IMR-90 (cell line): Measurements from ENCODE around the gene RPRML. TPM values are rescaled to one million over a fixed set of nuclear protein-coding genes. Genes with fewer than 3 reads are reported as not detected.

Source experiments
- ATAC-seq: fragments of 200-7000 bp; cut with Tn5 transposase; 2 replicates; pipeline ENCODE4 v1.9.1; 2020; ENCODE audit warnings: low read depth, mild to moderate bottlenecking, moderate library complexity
- BruUV-seq: library from RNA; stranded (reverse); fragments of 400-500 nt; replicated peaks from 2 replicates; lab custom pipeline; 2021; lab: Mats Ljungman, UMichigan
- CTCF ChIA-PET: fragments of 300-600 bp; formaldehyde crosslinking; extraction: SDS; loops from one replicate; lab custom pipeline; 2021; ENCODE audit warnings: antibody characterized with exemption; lab: Yijun Ruan, JAX
- POLR2A ChIA-PET: fragments of 300-600 bp; sonication (Branson Sonifier 250); formaldehyde crosslinking; loops from one replicate; lab custom pipeline; 2022; ENCODE audit warnings: antibody characterized with exemption; ENCODE audit not compliant: unreplicated experiment; lab: Charles Lee
- DNase-seq: peaks from one replicate; pipeline ENCODE4 v3.0.0; 2013
- H2AFZ ChIP-seq: replicated peaks from 2 replicates; pipeline ENCODE3; 2013; ENCODE audit warnings: low read length, mild to moderate bottlenecking; ENCODE audit not compliant: poor library complexity
- H2AK5ac ChIP-seq: 2 replicates; pipeline ENCODE4 v1.6.1; 2013; ENCODE audit warnings: low read depth, low read length, inconsistent platforms
- H2AK9ac ChIP-seq: replicated peaks from 2 replicates; pipeline ENCODE3; 2013; ENCODE audit warnings: mild to moderate bottlenecking, low read depth, low read length, moderate library complexity; ENCODE audit not compliant: poor library complexity
- H2BK120ac ChIP-seq: 2 replicates; pipeline ENCODE4 v1.6.1; 2013; ENCODE audit warnings: low read depth, low read length, inconsistent platforms
- H2BK15ac ChIP-seq: 3 replicates; pipeline ENCODE4 v1.6.1; 2013; ENCODE audit warnings: low read depth, low read length, inconsistent platforms
- H2BK20ac ChIP-seq: 2 replicates; pipeline ENCODE4 v1.6.1; 2013; ENCODE audit warnings: low read depth, mild to moderate bottlenecking, inconsistent platforms, low read length, moderate library complexity
- H2BK5ac ChIP-seq: 2 replicates; pipeline ENCODE4 v1.6.1; 2013; ENCODE audit warnings: mild to moderate bottlenecking, low read depth, low read length, inconsistent platforms; ENCODE audit not compliant: poor library complexity, severe bottlenecking
- H3K14ac ChIP-seq: replicated peaks from 2 replicates; pipeline ENCODE4 v1.6.1; 2013; ENCODE audit warnings: low read depth, low read length, inconsistent platforms
- H3K18ac ChIP-seq: 2 replicates; pipeline ENCODE4 v1.6.1; 2013; ENCODE audit warnings: low read depth, low read length, control low read depth
- H3K23ac ChIP-seq: 2 replicates; pipeline ENCODE4 v1.6.1; 2013; ENCODE audit warnings: low read depth, low read length, inconsistent platforms
- H3K27ac ChIP-seq: 2 replicates; pipeline ENCODE4 v1.5.1; 2013; ENCODE audit warnings: mild to moderate bottlenecking, control low read depth, low read length; ENCODE audit not compliant: insufficient read depth
- H3K27me3 ChIP-seq: 2 replicates; pipeline ENCODE4 v1.6.1; 2013; ENCODE audit warnings: low read length; ENCODE audit not compliant: control insufficient read depth, insufficient read depth
- H3K36me3 ChIP-seq: 2 replicates; pipeline ENCODE4 v1.6.1; 2013; ENCODE audit warnings: low read length, mixed read lengths; ENCODE audit not compliant: control insufficient read depth, insufficient read depth
- H3K4ac ChIP-seq: 2 replicates; pipeline ENCODE4 v1.6.1; 2013; ENCODE audit warnings: low read depth, low read length, inconsistent platforms
- H3K4me1 ChIP-seq: 2 replicates; pipeline ENCODE4 v1.6.1; 2013; ENCODE audit warnings: low read length, mixed read lengths; ENCODE audit not compliant: control insufficient read depth, insufficient read depth
- H3K4me2 ChIP-seq: 2 replicates; pipeline ENCODE4 v1.6.1; 2013; ENCODE audit warnings: low read depth, mild to moderate bottlenecking, control low read depth, low read length, moderate library complexity
- H3K4me3 ChIP-seq: 2 replicates; pipeline ENCODE4 v1.5.1; 2013; ENCODE audit warnings: low read depth, mild to moderate bottlenecking, control low read depth, low read length, moderate library complexity; ENCODE audit not compliant: insufficient read depth
- H3K56ac ChIP-seq: 2 replicates; pipeline ENCODE4 v1.6.1; 2013; ENCODE audit warnings: low read length, inconsistent platforms; ENCODE audit not compliant: insufficient read depth; ENCODE audit errors: extremely low read depth
- H3K79me1 ChIP-seq, 2 experiments: 2 replicates each; pipeline ENCODE4 v1.6.1; 2013; ENCODE audit warnings: low read length in 2 of 2, inconsistent platforms in 1 of 2, low read depth in 1 of 2
- H3K9ac ChIP-seq: 2 replicates; pipeline ENCODE4 v1.6.1; 2013; ENCODE audit warnings: low read depth, low read length, control low read depth
- H3K9me1 ChIP-seq: 2 replicates; pipeline ENCODE4 v1.6.1; 2013; ENCODE audit warnings: low read length, inconsistent platforms; ENCODE audit not compliant: insufficient read depth
- H3K9me3 ChIP-seq: 2 replicates; pipeline ENCODE4 v1.6.1; 2013; ENCODE audit warnings: low read length; ENCODE audit not compliant: control insufficient read depth, insufficient read depth
- H4K20me1 ChIP-seq: 2 replicates; pipeline ENCODE4 v1.6.1; 2013; ENCODE audit warnings: low read length, inconsistent platforms; ENCODE audit not compliant: insufficient read depth
- H4K5ac ChIP-seq: 2 replicates; pipeline ENCODE4 v1.6.1; 2013; ENCODE audit warnings: mild to moderate bottlenecking, low read depth, low read length, control low read depth
- H4K8ac ChIP-seq, 2 experiments: 2 replicates each; pipeline ENCODE4 v1.6.1; 2013; ENCODE audit warnings: low read depth in 2 of 2, low read length in 2 of 2, control low read depth in 1 of 2, inconsistent platforms in 1 of 2
- H4K91ac ChIP-seq: 2 replicates; pipeline ENCODE4 v1.6.1; 2013; ENCODE audit warnings: low read depth, low read length, inconsistent platforms; ENCODE audit not compliant: insufficient read depth
- BHLHE40 ChIP-seq: fragments of 150-350 bp; IDR thresholded peaks from 2 replicates; pipeline ENCODE4 v1.6.1; 2016; ENCODE audit warnings: mild to moderate bottlenecking, low read depth, low read length
- CEBPB ChIP-seq: IDR thresholded peaks from 2 replicates; pipeline ENCODE4 v1.6.1; 2012; ENCODE audit warnings: low read depth, low read length, improper control_type of control experiment
- CHD1 ChIP-seq: IDR thresholded peaks from 2 replicates; pipeline ENCODE4 v1.6.1; 2012; ENCODE audit warnings: low read depth, low read length, improper control_type of control experiment
- ELK1 ChIP-seq: fragments of 150-350 bp; IDR thresholded peaks from 2 replicates; pipeline ENCODE4 v1.6.1; 2016; ENCODE audit warnings: low read depth, mild to moderate bottlenecking, low read length, moderate library complexity, borderline replicate concordance
- FOS ChIP-seq: fragments of 150-350 bp; IDR thresholded peaks from 2 replicates; pipeline ENCODE4 v1.6.1; 2016; ENCODE audit warnings: low read depth, low read length
- MAFK ChIP-seq: IDR thresholded peaks from 2 replicates; pipeline ENCODE4 v1.6.1; 2012; ENCODE audit warnings: low read depth, low read length, improper control_type of control experiment
- MAZ ChIP-seq: IDR thresholded peaks from 2 replicates; pipeline ENCODE4 v1.6.1; 2012; ENCODE audit warnings: low read depth, mild to moderate bottlenecking, low read length, improper control_type of control experiment, moderate library complexity, borderline replicate concordance
- MXI1 ChIP-seq: IDR thresholded peaks from 2 replicates; pipeline ENCODE4 v1.6.1; 2012; ENCODE audit warnings: low read depth, mild to moderate bottlenecking, low read length, moderate library complexity, borderline replicate concordance
- NFE2L2 ChIP-seq: fragments of 150-350 bp; IDR thresholded peaks from 2 replicates; pipeline ENCODE4 v1.6.1; 2016; ENCODE audit warnings: low read depth, mild to moderate bottlenecking, low read length
- POLR2A ChIP-seq: IDR thresholded peaks from 2 replicates; pipeline ENCODE4 v1.6.1; 2012; ENCODE audit warnings: mild to moderate bottlenecking, low read depth, low read length
- RAD21 ChIP-seq: IDR thresholded peaks from 2 replicates; pipeline ENCODE4 v1.6.1; 2012; ENCODE audit warnings: low read length, improper control_type of control experiment
- RCOR1 ChIP-seq: IDR thresholded peaks from 2 replicates; pipeline ENCODE4 v1.6.1; 2012; ENCODE audit warnings: mild to moderate bottlenecking, low read length, improper control_type of control experiment; ENCODE audit not compliant: insufficient replicate concordance
- RFX5 ChIP-seq: IDR thresholded peaks from 2 replicates; pipeline ENCODE4 v1.8.0; 2012; ENCODE audit warnings: low read depth, mild to moderate bottlenecking, low read length, moderate library complexity
- SMC3 ChIP-seq: fragments of 150-350 bp; IDR thresholded peaks from 2 replicates; pipeline ENCODE4 v1.6.1; 2016; ENCODE audit warnings: low read depth, mild to moderate bottlenecking, antibody characterized with exemption, low read length, moderate library complexity
- WGBS, 2 experiments: methylation state at CpG; one replicate each; pipeline versions ENCODE4 v1.1.5 to v1.1.7; 2013; ENCODE audit warnings: missing lambda C conversion rate in 2 of 2; ENCODE audit not compliant: insufficient read length in 1 of 2; ENCODE audit errors: extremely low coverage in 2 of 2; 5-methylcytosine and 5-hydroxymethylcytosine counted together
- dilution Hi-C: fragments of 300-500 bp; cut with HindIII; formaldehyde crosslinking; loops from one replicate; pipeline ENCODE4 v1.14.3; 2018; ENCODE audit warnings: low sequenced_read_pairs; ENCODE audit not compliant: unreplicated experiment
- in situ Hi-C: fragments of 300-500 bp; cut with MboI; formaldehyde crosslinking; loops from 3 replicates; pipeline ENCODE4 v1.14.3; 2019; ENCODE audit warnings: low sequenced_read_pairs, inconsistent platforms, mixed read lengths
- intact Hi-C: fragments of 100-400 bp; cut with micrococcal nuclease; formaldehyde crosslinking; loops from 2 replicates; pipeline ENCODE4 v1.10.0; 2022
- polyA plus RNA-seq, 3 experiments: library from polyadenylated mRNA; depleted of rRNA; stranded (reverse); fragments of >200 nt; gene quantifications; 2 replicates each; pipeline ENCODE4 v1.2.3, GENCODE V29; 2012; ENCODE audit warnings: low replicate concordance in 1 of 3
- total RNA-seq: library from RNA; depleted of rRNA; stranded (reverse); fragments of >200 nt; gene quantifications from 2 replicates; pipeline ENCODE4 v1.2.3, GENCODE V29; 2012
- TF ChIP-seq, protein P1 (sequence below): conservative IDR thresholded peaks from 2 replicates; pipeline ENCODE4 v1.5.1; 2012; ENCODE audit warnings: mild to moderate bottlenecking, low read depth, low read length, improper control_type of control experiment
- TF ChIP-seq, protein P2 (sequence below): fragments of 150-350 bp; IDR thresholded peaks from 2 replicates; pipeline ENCODE4 v1.6.1; 2017; ENCODE audit warnings: mild to moderate bottlenecking, antibody characterized with exemption, low read length, low read depth

Gene RPRML
- total and polyA plus RNA-seq, 2 of the 4 experiments (the other 2 are of a cell fraction), result not detected

DNA sequence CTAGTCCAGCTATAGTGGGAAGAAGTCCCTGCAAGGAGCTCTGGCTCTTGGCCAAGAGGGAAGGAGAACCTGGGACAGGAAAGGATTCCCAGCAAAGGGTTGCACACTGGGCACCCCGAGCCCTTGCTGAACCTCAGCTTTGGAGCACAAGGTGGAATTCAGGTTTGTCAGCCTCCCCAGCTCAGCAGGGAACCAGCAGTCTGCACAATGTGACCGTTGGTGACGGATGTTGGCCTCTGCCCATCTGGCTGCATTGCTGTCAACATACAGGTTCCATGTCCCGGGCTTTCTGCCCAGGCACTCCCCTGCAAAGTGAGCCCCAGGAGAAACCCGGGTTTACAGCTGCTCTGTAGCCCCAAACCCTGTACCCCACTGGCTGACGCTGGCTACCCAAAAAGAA is 6.7 kb downstream of the RPRML start:
- Histone ChIP-seq H4K8ac (no peak overlapping the region), H3K27me3 (peaks cover 42% of the 10 kb centered on the region)
- no TSS peak for BruUV-seq

More for the DNA sequence above, 6.7 kb downstream of the RPRML start:
- Histone ChIP-seq H3K9me1 (0 out of 2 replicates have a peak, but pooled peaks cover 3% of the 10 kb centered on the region), H3K56ac (no peak overlapping the region), H3K4me2 (no peak overlapping the region), H3K36me3 (no peaks in the 10 kb centered on the region), H4K20me1 (no peaks in the 10 kb centered on the region), H3K14ac (no peak overlapping the region), H4K5ac (no peak overlapping the region), H4K91ac (no peak overlapping the region), H3K18ac (no peak overlapping the region), H3K4ac (no peak overlapping the region), H3K9ac (no peak overlapping the region), H2BK20ac (no peak overlapping the region), H3K23ac (no peak overlapping the region), H3K9me3 (no peaks in the 10 kb centered on the region), H2AK9ac (no peak overlapping the region), H3K27ac (no peak overlapping the region), H2BK15ac (no peak overlapping the region), H2AK5ac (no peak overlapping the region), H3K4me3 (no peak overlapping the region), H2AFZ (no peak overlapping the region), H2BK5ac (no peak overlapping the region), H3K79me1 (no peaks in the 10 kb centered on the region), H2BK120ac (no peak overlapping the region), H3K4me1 (peaks cover 1% of the 10 kb centered on the region; the same call in 1 of the 2 replicates)
- intact Hi-C loops, result no loop called here
- in situ Hi-C loops, result no loop called here
- WGBS, 2 experiments, result 32% methylated on average over 4 of the region's 6 CpGs; no CpG with 5 or more reads in 1 of the 2 experiments
- dilution Hi-C loops, result no loop called here
- no peak for DNase-seq
- ChIA-PET CTCF (no interaction called here), POLR2A (no interaction called here)
- TF ChIP-seq BHLHE40 (no peak), CEBPB (no peak), NFE2L2 (no peak), CHD1 (no peak), RAD21 (no peak), FOS (no peak), RFX5 (no peak), MAFK (no peak), ELK1 (no peak), MAZ (no peak), RCOR1 (no peak), POLR2A (no peak), SMC3 (no peak), MXI1 (no peak)
- TF ChIP-seq, protein P1, sequence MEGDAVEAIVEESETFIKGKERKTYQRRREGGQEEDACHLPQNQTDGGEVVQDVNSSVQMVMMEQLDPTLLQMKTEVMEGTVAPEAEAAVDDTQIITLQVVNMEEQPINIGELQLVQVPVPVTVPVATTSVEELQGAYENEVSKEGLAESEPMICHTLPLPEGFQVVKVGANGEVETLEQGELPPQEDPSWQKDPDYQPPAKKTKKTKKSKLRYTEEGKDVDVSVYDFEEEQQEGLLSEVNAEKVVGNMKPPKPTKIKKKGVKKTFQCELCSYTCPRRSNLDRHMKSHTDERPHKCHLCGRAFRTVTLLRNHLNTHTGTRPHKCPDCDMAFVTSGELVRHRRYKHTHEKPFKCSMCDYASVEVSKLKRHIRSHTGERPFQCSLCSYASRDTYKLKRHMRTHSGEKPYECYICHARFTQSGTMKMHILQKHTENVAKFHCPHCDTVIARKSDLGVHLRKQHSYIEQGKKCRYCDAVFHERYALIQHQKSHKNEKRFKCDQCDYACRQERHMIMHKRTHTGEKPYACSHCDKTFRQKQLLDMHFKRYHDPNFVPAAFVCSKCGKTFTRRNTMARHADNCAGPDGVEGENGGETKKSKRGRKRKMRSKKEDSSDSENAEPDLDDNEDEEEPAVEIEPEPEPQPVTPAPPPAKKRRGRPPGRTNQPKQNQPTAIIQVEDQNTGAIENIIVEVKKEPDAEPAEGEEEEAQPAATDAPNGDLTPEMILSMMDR, result no peak
- TF ChIP-seq, protein P2, sequence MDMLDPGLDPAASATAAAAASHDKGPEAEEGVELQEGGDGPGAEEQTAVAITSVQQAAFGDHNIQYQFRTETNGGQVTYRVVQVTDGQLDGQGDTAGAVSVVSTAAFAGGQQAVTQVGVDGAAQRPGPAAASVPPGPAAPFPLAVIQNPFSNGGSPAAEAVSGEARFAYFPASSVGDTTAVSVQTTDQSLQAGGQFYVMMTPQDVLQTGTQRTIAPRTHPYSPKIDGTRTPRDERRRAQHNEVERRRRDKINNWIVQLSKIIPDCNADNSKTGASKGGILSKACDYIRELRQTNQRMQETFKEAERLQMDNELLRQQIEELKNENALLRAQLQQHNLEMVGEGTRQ, result no peak
- no peak for ATAC-seq
